HK-2 (cell line): ENCODE data around the gene ATG16L1.

ENCODE experiments used
- DNase-seq: peaks from one replicate; pipeline ENCODE4 v3.0.0-alpha.2; 2018; ENCODE audit not compliant: unreplicated experiment

The ATG16L1 gene

DNA sequence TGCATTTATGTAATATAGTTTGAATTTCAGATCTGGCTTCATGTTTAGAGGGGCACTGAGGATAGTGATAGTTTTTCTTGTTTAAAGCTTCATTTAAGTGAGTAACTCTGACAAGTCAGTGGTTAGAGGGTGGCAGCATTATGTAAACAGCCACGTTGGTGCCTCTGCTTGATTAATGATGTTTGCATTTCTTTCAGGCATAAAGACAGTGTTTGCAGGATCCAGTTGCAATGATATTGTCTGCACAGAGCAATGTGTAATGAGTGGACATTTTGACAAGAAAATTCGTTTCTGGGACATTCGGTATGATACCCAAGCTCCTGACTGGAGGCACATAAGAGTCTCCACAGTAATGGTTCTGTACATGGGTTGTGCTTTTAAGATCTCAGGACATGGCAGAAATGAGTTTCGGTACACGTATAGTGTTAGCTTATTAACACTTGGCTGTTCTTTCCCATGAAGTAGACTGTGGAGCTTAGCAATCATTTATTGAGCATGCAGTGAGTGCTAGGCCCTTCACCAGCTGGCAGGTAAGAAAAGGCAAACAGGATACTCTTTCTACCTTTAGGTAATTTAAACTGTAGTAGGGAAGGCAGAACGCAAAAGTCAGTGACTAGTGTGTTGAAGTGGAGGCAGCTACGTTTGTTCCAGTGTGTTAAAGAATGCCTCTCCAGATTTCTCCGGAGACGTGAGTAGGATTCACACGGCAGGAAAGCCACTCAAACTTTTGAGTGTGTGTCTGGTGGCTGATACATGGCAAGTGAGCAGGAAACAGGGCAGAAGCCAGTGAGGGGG is 38.8 kb downstream of the ATG16L1 start:
- no peak for DNase-seq

DNA sequence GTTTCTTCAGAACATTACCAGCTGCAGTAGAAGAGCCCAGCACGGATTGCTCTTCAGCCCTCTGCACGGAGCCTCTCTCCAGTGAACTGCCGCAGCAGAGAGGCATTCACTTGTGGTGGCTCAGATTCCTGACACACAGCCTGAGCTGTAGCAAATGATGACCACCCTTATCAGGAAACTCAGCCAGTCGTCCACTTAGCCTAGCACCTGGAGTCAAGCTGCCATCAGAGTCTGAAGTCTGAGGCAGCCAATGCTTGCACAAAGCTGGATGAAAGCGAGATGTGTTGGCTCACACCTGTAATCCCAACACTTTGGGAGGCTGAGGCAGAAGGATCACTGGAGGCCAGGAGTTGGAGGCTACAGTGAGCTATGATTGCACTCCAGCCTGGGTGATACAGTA is 44.4 kb downstream of the ATG16L1 start:
- DNase-seq = no peak

DNA sequence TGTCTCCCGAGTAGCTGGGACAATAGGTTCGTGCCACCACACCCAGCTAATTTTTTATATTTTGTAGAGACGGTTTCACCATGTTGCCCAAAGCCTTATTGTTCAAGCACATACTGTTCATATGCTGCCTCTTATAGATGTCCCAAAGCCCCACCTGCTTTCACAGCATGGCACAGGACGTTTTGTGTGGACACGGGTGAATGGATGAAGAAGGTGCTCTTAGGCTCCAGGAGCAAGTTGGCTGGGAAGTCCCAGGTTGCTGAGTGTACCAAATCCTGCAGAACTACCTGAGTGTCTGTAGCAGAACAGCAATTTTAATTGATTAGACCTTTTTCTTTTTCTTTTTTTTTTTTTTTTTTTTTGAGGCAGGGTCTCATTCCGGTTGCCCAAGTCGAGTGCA is 45.6 kb downstream of the ATG16L1 start:
- no peak for DNase-seq

DNA sequence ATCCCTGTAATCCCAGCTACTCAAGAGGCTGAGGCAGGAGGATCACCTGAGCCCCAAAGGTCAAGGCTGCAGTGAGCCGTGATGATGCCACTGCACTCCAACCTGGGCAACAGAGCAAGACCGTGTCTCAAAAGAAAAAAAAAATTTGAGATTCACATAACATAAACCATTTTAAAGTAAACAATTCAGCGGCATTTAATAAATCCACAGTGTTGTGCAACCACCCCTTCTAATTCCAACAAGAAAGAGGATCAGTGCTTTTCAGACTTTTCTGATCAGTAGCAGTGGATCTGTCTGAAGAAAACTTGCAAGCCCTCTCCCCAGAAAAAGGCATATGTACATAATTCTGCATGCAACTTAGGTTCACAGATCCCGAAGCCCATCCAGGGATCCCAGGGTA is 48.9 kb downstream of the ATG16L1 start:
- no peak for DNase-seq

DNA sequence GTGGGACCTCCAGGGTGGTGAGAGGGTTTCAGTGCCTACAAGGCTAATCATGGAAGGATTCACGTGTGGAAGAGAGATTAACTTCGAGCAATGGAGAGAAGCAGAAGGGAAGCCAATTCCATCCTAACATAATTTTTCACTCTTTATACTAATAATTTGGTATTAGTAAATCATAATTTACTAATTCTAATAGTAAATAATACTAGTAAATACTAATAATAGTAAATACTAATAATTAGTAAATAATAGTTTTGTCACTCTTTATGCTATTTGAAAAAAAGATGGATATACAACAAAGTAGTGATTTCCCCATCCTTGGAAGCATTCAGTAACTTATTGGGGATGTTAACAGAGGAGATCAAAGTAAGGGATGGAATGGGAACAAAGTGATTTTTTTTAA is 49.8 kb downstream of the ATG16L1 start:
- DNase-seq = no peak

DNA sequence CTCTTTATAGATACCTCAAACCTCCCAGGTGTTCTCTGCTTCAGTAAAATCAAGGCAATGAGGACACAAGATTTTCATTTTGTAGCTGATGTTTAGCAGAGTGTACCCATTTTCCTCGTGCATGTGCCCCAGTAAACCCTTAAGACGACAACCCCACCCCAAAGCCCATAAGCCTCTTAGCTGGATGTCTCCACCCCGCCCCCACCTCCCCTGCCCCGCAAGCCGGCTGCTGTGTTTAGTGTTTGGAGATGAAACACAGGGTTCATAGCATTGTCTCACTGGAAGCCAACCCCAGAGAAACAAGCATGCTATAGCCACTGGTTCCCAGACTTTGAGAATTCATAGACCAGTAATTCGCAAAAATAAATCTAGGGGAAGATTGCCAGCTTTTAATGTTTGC is 50.3 kb downstream of the ATG16L1 start:
- DNase-seq = no peak

DNA sequence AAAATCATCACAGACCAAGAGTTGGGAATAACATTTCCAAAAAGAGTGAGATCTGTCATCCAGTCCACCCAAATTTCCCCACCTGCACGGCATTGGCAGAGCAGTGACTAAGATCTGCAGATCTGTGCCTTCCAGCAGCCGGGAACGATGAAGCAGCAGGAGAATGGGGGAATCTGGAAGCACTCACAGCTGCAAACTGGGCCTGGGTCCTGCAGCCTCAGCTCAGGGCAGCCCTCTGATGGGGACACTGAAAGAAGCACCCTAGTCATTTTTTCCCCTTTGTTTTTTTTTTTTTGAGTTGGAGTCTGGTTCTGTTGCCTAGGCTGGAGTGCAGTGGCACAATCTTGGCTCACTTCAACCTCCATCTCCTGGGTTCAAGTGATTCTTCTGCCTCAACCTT is 51.8 kb downstream of the ATG16L1 start:
- no peak for DNase-seq

DNA sequence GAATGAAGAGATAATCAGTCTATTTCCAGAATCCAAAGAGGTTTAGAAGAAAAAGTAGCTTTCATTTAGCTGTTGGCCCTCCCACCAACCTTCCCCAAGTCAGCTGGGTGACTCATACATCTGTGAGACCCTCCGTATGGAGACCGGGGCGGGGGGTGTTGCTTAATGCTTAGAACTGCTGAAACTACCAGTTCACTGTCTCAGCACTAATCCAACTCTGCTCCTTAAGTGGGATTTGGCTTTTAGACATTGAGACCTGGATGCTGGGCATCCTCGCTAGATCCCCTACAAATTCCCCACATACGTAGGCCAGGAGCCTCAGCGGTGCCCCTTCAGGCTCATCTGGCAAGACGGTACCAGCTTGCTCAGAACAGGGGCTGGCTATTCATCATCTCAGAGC is 56.1 kb downstream of the ATG16L1 start, which contains the start of gene SAG:
TSS of gene SAG (plus strand) at position 252 of the 400 bp plus-strand sequence. CDS start 1,374 bp downstream, outside the sequence.
- DNase-seq = no peak

DNA sequence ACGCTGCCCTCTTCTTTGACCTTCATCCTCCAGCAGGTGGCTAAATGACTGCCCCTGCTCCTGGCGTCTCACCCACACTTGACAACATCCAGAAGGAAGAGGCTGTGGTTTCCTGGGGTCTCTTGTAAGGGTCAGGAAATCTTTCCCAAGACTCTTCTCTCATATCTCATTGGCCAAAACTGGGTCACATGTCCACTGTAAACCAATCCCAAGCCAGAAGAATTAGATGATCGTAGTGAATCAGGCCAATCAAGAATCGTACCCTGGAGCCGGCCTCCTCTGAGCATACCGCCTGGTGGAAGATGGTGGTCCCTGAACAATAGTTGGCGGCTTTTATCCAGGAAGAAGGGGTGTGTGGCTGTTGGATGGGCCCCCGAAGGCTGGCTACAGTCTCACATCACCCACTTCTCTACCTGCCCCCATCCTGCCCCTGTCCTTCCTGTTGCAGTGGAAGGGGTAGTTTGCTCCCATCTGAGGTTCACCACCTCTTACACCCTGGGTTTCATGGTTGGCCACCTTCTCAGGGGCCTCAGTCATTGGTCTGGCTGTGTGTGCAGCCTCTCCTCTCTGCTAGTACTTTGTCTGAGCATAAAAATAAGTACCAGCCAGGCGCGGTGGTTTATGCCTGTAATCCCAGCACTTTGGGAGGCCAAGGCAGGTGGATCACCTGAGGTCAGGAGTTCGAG is 59.9 kb downstream of the ATG16L1 start:
- DNase-seq = no peak

DNA sequence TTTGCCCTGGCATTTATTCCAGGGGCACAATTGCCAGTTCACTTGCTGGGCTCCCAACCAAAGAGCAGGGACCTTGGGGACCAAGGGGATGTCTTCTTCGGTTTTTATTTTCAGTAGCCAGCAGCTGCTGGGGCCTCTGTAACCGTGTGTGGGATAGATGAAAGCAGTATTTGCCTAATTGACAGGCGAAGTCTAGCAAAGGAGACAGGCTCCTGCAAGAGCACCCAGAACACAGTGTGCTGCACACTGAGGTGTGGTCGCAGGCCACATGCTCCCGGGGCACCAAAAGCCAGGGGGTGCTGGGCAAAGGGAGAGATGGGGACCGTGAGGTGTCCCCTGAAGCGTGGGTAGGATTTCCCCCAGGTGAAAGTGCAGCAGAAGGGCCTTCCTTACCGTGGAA is 61.4 kb downstream of the ATG16L1 start:
- DNase-seq = no peak

DNA sequence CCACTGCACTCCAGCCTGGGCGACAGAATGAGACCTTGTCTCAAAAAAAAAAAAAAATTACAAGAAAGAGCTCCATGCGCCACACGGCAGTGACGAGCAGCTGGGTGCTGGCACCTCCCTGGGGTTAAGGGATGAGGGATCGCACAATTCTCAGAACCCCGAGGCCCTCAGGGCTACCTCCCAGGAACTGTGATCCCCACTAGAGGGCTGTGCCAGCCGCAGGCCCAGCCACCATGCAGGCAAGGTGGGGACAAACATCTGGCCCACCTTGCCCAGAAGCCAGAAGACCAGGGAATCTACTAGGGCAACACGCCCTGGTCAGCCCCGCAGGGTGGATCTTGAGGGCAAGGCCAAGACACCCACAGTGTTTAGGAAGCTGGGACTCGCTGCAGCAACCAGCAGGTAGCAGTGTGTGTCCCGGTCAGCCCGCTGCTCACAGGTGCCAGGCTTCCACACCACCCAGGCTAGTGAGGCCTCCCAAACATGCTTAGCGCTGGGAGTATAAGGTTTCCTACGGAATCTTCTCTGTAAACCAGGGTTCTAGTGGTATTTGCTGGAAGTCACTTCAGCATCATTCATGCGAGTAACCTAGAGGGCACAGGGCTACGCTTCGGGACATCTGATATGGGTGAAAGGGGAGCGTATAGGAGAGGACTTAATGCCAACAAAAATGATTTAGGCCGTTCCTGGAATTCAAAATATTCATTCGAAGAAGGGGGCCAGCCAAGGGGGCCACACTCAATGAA is 62.9 kb downstream of the ATG16L1 start:
- no peak for DNase-seq

DNA sequence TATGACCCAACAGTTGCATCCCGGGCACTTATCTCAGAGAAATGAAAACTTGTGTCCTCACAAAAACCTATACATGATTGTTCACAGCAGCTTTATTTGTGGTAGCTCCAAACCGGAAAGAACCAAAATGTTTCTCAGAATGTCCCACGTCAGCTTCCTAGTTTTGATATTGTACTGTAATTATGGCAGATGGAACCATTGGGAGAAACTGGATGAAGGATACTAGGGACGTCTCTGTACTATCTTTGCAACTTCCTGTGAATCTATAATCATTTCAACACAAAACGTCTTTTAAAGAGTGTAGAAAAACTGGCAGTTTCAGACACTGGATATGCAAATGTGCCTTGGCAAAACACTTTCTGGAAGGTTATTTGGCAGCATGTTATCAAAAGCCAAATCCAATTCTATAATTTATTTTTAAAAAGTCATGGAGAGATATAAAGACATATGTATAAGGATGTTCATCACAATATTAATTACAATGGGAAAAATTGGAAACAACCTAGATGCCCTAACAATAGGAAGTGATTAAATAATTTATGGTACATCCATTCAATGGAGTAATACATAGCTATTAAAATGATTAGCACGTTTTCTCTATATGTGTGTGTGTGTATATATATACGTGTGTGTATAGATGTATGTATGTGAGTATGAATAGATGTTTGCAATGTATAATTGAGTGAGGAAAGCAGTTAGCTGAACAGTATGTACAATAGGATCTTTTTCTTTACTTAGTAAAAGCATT is 65.9 kb downstream of the ATG16L1 start:
- DNase-seq = no peak

DNA sequence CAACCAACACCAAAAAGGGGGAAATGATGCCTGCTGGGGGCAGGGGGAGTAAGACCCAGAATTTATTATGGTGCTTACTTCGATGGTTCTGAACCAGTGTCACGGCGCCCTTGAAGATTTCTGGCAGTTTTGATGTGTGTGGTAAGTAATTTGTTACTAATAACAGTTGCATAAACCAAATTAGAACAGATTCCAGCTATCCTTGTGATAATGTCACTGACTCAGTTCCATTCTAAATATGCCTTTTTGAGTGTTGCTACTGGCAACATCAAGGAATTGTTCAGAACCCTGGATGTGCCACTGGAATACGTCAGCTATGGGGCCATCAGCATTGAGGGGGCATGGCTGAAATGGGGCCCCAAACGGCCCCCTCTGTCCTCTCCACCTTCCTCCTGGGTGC is 67.8 kb downstream of the ATG16L1 start:
- no peak for DNase-seq

DNA sequence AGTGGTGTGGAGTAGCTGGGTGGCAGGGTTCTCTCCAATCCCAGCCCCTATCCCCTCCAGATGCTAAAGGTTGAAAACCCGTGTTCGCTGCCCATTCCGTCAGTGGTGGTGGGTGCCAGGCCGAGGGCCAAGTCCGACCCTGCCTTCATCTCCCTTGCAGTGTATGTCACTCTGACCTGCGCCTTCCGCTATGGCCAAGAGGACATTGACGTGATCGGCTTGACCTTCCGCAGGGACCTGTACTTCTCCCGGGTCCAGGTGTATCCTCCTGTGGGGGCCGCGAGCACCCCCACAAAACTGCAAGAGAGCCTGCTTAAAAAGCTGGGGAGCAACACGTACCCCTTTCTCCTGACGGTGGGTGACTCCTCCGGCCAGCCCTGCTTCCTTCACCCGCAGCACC is 69.0 kb downstream of the ATG16L1 start:
- DNase-seq = no peak

DNA sequence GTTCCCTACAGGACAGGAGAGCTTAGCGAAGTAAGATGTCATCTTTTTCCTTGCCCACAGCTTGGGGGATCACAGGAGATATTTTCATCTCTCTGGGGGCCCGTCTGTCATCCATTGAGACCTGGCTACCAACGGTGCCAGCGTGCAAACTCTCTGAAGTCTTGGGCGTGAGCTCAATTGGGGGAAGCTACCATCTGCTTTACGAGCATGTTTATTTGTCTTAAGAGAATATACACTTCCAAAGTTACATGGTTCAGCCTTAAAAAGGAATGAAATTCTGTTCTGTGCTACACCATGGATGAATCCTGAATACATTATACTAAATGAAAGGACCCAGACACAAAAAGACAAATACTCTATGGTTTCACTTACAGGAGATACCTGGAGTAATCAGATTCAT is 69.7 kb downstream of the ATG16L1 start:
- no peak for DNase-seq

DNA sequence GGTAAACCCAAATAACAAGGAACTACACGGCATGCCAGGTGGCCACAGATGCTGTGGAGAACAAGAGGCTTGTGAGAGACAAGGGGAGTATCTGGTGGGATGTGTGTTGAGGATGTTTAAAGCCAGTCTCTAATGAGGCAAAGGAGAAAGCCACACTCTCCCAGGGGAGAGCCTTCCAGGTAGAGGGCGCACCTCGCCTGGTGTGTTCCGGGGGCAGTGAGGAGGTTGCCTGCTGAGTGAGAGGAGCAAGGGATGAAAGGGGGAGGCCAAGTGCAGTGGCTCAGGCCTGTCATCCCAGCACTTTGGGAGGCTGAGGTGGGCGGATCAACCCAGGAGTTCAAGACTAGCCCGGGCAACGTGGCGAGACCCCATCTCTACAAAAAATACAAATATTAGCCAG is 72.4 kb downstream of the ATG16L1 start:
- DNase-seq = no peak

DNA sequence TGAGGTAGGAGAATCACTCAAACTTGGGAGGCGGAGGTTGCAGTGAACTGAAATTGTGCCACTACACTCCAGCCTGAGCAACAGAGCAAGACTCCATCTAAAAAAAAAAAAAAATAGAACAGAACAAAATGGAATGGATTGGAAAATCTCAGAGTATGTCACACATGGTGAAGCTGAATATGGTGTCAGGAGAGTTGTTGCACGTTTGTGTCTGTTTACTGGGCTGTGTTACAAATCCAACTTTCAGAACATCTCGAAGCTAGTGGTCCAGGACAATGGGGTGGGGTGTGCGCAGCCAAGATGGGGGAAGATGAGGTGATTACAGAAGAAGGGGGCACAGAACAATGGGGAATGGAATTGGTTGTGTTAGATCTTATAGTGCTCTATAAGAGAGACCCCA is 73.8 kb downstream of the ATG16L1 start:
- no peak for DNase-seq

DNA sequence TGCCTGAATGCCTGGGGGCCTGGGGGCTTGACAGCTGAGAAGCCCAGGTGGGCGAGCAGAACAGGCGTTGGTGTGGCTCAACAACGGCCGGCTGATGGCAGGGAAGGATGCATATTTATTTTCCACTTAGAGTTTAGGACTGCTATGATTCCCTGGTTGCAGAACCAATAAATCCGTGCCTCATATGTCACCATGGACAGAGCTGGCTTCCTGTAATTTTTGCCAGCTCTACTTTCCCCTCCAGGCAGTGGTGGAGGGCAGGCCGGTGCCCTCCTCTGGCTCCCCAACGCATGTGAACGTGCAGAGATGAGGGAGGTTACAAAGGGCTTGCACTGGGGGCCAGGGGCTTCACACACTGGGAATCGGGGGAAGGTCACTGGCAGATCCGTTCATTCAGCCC is 74.3 kb downstream of the ATG16L1 start:
- DNase-seq = no peak

DNA sequence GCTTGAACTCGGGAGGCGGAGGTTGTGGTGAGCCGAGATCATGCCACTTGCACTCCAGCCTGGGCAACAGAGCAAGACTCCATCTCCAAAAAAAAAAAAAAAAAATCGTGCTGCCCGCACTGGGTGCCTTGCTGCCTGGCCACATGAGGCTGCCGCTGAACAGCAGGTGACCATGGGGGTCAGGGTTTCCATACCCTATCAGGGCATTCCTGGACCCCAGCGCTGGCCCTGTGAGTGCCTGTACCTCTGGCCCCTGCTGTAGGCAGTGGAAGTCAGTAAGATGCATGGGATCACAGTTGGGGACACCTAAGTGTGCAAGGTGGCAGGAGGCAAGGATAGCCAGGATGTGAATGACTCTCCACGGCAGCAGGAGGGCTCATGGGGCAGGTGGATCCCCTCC is 75.0 kb downstream of the ATG16L1 start:
- DNase-seq = no peak

DNA sequence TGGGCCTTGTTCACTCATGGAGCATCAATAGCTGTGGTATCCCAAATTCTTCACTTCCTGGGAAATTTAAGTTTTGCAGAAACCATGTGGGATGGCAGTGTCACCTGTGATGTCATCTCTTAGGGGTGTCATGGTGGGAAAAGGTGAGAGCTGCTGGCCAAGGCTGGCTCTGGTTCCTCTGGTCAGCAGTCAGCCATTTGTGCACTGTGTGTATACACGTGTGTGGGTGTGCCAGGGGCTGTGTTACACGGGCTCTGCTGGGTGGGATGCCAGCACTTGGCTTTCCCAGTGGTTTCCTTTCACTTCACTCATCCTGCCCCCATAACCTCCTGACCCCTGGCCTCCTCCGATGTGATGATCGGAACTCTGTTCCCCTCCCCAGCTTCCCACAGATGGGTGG is 77.4 kb downstream of the ATG16L1 start:
- DNase-seq = no peak

DNA sequence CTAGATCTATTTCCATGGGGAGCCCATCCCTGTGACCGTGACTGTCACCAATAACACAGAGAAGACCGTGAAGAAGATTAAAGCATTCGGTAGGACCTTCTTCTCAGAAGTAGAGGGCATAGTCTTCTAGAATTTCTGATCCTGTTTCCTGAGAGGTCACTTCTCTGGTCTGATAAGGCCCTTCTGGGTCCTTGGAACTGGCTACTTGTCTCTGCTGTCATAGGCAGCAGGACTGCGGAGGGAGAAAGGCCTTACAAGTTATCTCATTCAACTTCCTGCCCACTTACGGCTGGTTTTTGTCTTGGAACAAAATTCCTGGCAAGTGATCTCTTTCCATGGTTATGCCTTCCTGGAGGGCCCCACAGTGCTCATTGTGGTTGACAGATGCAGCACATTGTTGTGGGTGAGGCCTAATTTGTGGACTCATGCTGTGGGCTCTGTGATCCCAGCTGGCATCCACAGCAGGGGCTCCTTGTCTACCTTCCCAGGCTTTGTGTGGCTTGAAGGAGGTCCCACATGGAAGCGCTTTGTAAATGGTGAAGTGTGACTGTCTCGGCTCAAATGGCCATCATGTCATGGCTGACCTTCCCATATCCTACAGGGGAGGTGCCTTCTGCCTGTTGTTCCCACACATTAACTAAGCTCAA is 78.1 kb downstream of the ATG16L1 start:
- DNase-seq = no peak

DNA sequence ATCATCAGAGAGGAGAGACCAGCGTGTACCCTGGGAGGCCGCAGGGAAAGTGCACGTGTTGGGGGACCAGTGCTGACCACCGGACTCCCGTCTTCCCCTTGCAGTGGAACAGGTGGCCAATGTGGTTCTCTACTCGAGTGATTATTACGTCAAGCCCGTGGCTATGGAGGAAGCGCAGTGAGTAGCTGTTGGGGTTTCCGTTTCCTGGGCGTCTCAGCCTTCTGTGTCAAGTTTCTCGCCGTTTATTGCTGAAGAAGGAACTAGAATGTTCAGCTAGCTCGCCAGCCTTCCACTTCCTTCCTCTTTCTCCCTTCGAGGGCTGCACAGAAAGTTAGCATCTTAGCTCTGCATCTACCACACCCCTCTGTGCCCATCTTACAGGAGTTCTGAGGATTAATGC is 80.1 kb downstream of the ATG16L1 start:
- no peak for DNase-seq
